DND-41 (cell line): ENCODE data around the gene TUBB.

Source experiments
- ATAC-seq: fragments of 200-7000 bp; cut with Tn5 transposase; 3 replicates; pipeline ENCODE4 v1.9.1; 2021; ENCODE audit warnings: low read depth; ENCODE audit not compliant: insufficient read depth
- DNase-seq: peaks from one replicate; pipeline ENCODE4 v3.0.0-alpha.2; 2020
- H2AFZ ChIP-seq: 2 replicates; pipeline ENCODE4 v1.6.0; 2012; ENCODE audit warnings: low read depth, low read length
- H3K27ac ChIP-seq: 2 replicates; pipeline ENCODE4 v1.5.1; 2012; ENCODE audit warnings: low read length, inconsistent platforms
- H3K27me3 ChIP-seq: fragments of 200-600 bp; sonication (generic); 2 replicates; pipeline ENCODE4 v1.6.0; 2012; ENCODE audit warnings: low read length, mild to moderate bottlenecking, inconsistent platforms; ENCODE audit not compliant: insufficient read depth, poor library complexity
- H3K36me3 ChIP-seq: 2 replicates; pipeline ENCODE4 v1.5.1; 2012; ENCODE audit warnings: low read length, inconsistent platforms; ENCODE audit not compliant: insufficient read depth
- H3K4me1 ChIP-seq: 2 replicates; pipeline ENCODE4 v1.5.1; 2012; ENCODE audit warnings: mild to moderate bottlenecking, low read length; ENCODE audit not compliant: insufficient read depth
- H3K4me2 ChIP-seq: 2 replicates; pipeline ENCODE4 v1.6.0; 2012; ENCODE audit warnings: mild to moderate bottlenecking, moderate library complexity, low read length, inconsistent platforms; ENCODE audit not compliant: insufficient read depth
- H3K4me3 ChIP-seq, 2 experiments: fragments of 200-600 bp in 1 of 2; shearing (Covaris generic) in 1 of 2; 2 replicates each; pipeline ENCODE4 v1.5.1; 2012 to 2016; ENCODE audit warnings: inconsistent platforms in 2 of 2, low read length in 2 of 2, mild to moderate bottlenecking in 2 of 2, low read depth in 1 of 2, moderate library complexity in 1 of 2
- H3K79me2 ChIP-seq: 2 replicates; pipeline ENCODE4 v1.6.0; 2012; ENCODE audit warnings: low read length, inconsistent platforms; ENCODE audit not compliant: insufficient read depth
- H3K9ac ChIP-seq: 2 replicates; pipeline ENCODE4 v1.6.0; 2012; ENCODE audit warnings: low read depth, mild to moderate bottlenecking, inconsistent platforms, low read length, moderate library complexity
- H3K9me3 ChIP-seq: 2 replicates; pipeline ENCODE4 v1.5.1; 2012; ENCODE audit warnings: low read length, moderate library complexity, mild to moderate bottlenecking, inconsistent platforms; ENCODE audit not compliant: insufficient read depth, severe bottlenecking
- H4K20me1 ChIP-seq: 2 replicates; pipeline ENCODE4 v1.6.0; 2012; ENCODE audit warnings: low read length; ENCODE audit not compliant: insufficient read depth
- CTCF ChIP-seq: IDR thresholded peaks from 2 replicates; pipeline ENCODE4 v1.5.1; 2012; ENCODE audit warnings: borderline replicate concordance, low read length, moderate library complexity, mild to moderate bottlenecking; ENCODE audit not compliant: poor library complexity, severe bottlenecking; ENCODE audit errors: extremely low read depth
- EZH2 ChIP-seq: IDR thresholded peaks from 3 replicates; pipeline ENCODE4 v1.6.1; 2012; ENCODE audit warnings: borderline replicate concordance, low read depth, mild to moderate bottlenecking, moderate library complexity, low read length, inconsistent platforms; ENCODE audit not compliant: severe bottlenecking

The TUBB gene

GRCh38 chr6:30689022-30689865 is 30.9 kb upstream of the TUBB start:
- Histone ChIP-seq H4K20me1 (peaks cover 13% of the 10 kb centered on the region; the same call in 1 of the 2 replicates), H2AFZ (no peak overlapping the region), H3K27me3 (no peaks in the 10 kb centered on the region), H3K4me1 (peaks cover 58% of the 10 kb centered on the region), H3K27ac (peak overlapping the region; percentile 92; the same call in 1 of the 2 replicates), H3K4me2 (peak overlapping the region; percentile 87), H3K4me3 (peak overlapping the region in 1 of 2 experiments; percentile 87; a peak in 2 of 4 replicates), H3K36me3 (peaks cover 13% of the 10 kb centered on the region; the same call in 1 of the 2 replicates), H3K9me3 (no peaks in the 10 kb centered on the region), H3K9ac (peak overlapping the region; percentile 72), H3K79me2 (peaks cover 60% of the 10 kb centered on the region)
- TF ChIP-seq CTCF (no peak), EZH2 (no peak)
- ATAC-seq (no peak), DNase-seq (no peak)

GRCh38 chr6:30689985-30690384 is 30.2 kb upstream of the TUBB start:
- H3K9me3 ChIP-seq: no peaks in the 10 kb centered on the region
- ATAC-seq (no peak), DNase-seq (no peak)
- peaks cover 12% of the 10 kb centered on the region; the same call in 1 of the 2 replicates for H3K36me3 ChIP-seq
- H3K4me3 ChIP-seq: peak overlapping the region; percentile 85 to 87
- H2AFZ ChIP-seq: peak overlapping the region; percentile 98
- peaks cover 54% of the 10 kb centered on the region for H3K4me1 ChIP-seq
- TF ChIP-seq CTCF (no peak), EZH2 (no peak)
- no peaks in the 10 kb centered on the region for H3K27me3 ChIP-seq
- peak overlapping the region; percentile 72 for H3K9ac ChIP-seq
- H3K27ac ChIP-seq: peak overlapping the region; percentile 92
- H3K79me2 ChIP-seq: peaks cover 53% of the 10 kb centered on the region
- 0 out of 2 replicates have a peak, but pooled peaks cover 11% of the 10 kb centered on the region for H4K20me1 ChIP-seq
- peak overlapping the region; percentile 87 for H3K4me2 ChIP-seq

GRCh38 chr6:30690403-30691207 is 29.5 kb upstream of the TUBB start, which contains the start of gene NRM:
Gene NRM, minus strand, starts transcription at chr6:30690984. Its CDS starts 10 bp downstream, at chr6:30690974.
- Histone ChIP-seq H3K9me3 (no peaks in the 10 kb centered on the region), H3K4me2 (peak within 1 kb of the TSS; percentile 87), H3K4me3 (peak within 1 kb of the TSS; percentile 85 to 87), H3K79me2 (peaks cover 47% of the 10 kb centered on the region), H3K27me3 (no peaks in the 10 kb centered on the region), H3K36me3 (peaks cover 5% of the 10 kb centered on the region; the same call in 1 of the 2 replicates), H2AFZ (peak within 1 kb of the TSS; percentile 98), H3K4me1 (peaks cover 48% of the 10 kb centered on the region), H3K9ac (peak within 1 kb of the TSS; percentile 72), H4K20me1 (0 out of 2 replicates have a peak, but pooled peaks cover 6% of the 10 kb centered on the region), H3K27ac (peak within 1 kb of the TSS; percentile 92)
- ATAC-seq (peak; percentile 59), DNase-seq (peak; percentile 83)
- TF ChIP-seq CTCF (no peak), EZH2 (no peak)
